ENCODE measurements around the gene CLTB.

DNA sequence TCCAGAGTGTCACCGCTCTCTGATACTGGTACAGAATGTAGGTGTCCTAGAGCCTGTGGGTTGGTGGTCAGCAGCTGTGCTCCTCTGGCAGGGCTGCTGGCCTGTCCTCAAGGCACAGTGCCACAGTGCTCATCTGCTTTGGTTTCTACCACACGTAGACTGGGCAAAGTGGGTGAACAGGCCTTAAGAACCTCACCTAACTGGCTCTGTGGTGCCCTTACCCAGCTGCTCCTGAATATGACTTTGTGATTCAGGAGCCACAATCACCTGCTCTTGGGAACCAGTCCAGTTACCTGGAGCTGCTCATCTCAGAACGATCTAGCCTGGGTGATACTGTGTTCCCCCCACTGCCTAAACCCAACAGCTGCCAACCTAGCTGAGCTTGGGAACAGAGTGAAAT lies 34.4 kb downstream of the CLTB start:
- TF ChIP-seq, protein P1, sequence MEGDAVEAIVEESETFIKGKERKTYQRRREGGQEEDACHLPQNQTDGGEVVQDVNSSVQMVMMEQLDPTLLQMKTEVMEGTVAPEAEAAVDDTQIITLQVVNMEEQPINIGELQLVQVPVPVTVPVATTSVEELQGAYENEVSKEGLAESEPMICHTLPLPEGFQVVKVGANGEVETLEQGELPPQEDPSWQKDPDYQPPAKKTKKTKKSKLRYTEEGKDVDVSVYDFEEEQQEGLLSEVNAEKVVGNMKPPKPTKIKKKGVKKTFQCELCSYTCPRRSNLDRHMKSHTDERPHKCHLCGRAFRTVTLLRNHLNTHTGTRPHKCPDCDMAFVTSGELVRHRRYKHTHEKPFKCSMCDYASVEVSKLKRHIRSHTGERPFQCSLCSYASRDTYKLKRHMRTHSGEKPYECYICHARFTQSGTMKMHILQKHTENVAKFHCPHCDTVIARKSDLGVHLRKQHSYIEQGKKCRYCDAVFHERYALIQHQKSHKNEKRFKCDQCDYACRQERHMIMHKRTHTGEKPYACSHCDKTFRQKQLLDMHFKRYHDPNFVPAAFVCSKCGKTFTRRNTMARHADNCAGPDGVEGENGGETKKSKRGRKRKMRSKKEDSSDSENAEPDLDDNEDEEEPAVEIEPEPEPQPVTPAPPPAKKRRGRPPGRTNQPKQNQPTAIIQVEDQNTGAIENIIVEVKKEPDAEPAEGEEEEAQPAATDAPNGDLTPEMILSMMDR (IDR thresholded peaks at IDR 0.05), result no peak
- no peak for TF ChIP-seq ZFX (IDR thresholded peaks at IDR 0.05; ENCODE audit: borderline replicate concordance)
